Peyer's patch (tissue), 4 donors: Measurements from ENCODE around the gene DDR2.

Experiments
- CTCF ChIP-seq, 6 experiments: fragments of 450-650 bp in 4 of 6; fragments of 200-600 bp in 2 of 6; sonication (generic) in 1 of 6; IDR thresholded peaks; one replicate each; pipeline ENCODE4 v1.5.1; 2017 to 2019; ENCODE audit warnings: antibody characterized with exemption in 6 of 6, mild to moderate bottlenecking in 3 of 6, moderate library complexity in 1 of 6
- POLR2A ChIP-seq, 2 donors: fragments of 450-650 bp; IDR thresholded peaks; one replicate each; pipeline ENCODE4 v1.5.1; 2017; ENCODE audit warnings: antibody characterized with exemption in 2 of 2, mild to moderate bottlenecking in 2 of 2, moderate library complexity in 2 of 2

- TF ChIP-seq POLR2A (IDR thresholded peaks at IDR 0.05) (no peak), CTCF (IDR thresholded peaks at IDR 0.05) (no peak)
These were observed 48.3 kb downstream of the DDR2 start for GRCh38 chr1:162680419-162681121.
